GM13977 (cell line): ENCODE results near the gene DDX1.
"Not testable (repeated sequence)": the region's sequence is repeated elsewhere in the genome, so short reads cannot be mapped to it uniquely, and the experiment has no call there.

Experiments used
- DNase-seq: peaks from one replicate; pipeline ENCODE4 v3.0.0; 2012; ENCODE audit warnings: low spot score
- in situ Hi-C: fragments of 300-500 bp; cut with MboI; formaldehyde crosslinking; loops from one replicate; pipeline ENCODE4 v1.12.0; 2022; ENCODE audit warnings: low sequenced_read_pairs, low pct_unique_long_range_greater_than_20kb, mixed read lengths, inconsistent platforms; ENCODE audit not compliant: unreplicated experiment
- TF ChIP-seq, protein P1 (sequence below): IDR thresholded peaks from 2 replicates; pipeline ENCODE4 v1.5.1; 2012; ENCODE audit warnings: mild to moderate bottlenecking, control low read depth; ENCODE audit not compliant: insufficient read depth; ENCODE audit errors: extremely low read depth, missing control alignments

Gene DDX1

DNA sequence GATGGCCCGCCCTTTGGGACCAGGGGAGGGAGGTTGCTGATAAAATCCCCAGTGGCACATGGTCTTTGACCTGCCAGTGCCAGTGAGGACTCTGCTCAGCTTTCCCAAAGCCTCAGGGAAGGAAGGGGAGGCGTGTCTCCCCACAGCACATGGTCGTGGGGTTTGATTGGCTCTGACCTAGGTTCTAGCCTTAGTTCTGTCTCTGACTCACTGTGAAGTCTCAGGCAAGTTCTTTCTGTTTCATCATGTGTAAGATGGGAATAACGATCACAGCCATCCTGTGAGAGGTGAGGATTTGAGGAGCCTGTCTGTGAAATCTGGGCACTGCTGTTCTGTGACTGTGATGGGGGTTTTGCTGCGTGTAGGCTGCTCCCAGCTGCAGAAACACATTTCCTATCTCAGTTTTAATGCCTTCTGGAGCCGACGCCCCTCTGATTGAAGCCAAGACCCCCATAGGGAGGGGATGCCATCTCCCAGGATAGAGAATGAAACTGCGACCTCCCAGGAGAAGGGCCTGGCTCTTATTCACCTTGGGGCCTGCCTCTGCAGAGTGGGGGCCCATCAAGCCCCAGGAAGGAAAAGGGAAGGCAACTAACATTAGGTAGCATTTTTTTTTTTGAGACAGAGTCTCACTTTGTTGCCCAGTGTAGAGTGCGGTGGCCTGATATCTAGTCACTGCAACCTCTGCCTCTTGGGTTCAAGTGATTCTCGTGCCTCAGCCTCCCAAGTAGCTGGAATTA is 84.0 kb downstream of the DDX1 start:
- no peak for DNase-seq
- TF ChIP-seq, protein P1, sequence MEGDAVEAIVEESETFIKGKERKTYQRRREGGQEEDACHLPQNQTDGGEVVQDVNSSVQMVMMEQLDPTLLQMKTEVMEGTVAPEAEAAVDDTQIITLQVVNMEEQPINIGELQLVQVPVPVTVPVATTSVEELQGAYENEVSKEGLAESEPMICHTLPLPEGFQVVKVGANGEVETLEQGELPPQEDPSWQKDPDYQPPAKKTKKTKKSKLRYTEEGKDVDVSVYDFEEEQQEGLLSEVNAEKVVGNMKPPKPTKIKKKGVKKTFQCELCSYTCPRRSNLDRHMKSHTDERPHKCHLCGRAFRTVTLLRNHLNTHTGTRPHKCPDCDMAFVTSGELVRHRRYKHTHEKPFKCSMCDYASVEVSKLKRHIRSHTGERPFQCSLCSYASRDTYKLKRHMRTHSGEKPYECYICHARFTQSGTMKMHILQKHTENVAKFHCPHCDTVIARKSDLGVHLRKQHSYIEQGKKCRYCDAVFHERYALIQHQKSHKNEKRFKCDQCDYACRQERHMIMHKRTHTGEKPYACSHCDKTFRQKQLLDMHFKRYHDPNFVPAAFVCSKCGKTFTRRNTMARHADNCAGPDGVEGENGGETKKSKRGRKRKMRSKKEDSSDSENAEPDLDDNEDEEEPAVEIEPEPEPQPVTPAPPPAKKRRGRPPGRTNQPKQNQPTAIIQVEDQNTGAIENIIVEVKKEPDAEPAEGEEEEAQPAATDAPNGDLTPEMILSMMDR = no peak
- in situ Hi-C loops = no loop called here

DNA sequence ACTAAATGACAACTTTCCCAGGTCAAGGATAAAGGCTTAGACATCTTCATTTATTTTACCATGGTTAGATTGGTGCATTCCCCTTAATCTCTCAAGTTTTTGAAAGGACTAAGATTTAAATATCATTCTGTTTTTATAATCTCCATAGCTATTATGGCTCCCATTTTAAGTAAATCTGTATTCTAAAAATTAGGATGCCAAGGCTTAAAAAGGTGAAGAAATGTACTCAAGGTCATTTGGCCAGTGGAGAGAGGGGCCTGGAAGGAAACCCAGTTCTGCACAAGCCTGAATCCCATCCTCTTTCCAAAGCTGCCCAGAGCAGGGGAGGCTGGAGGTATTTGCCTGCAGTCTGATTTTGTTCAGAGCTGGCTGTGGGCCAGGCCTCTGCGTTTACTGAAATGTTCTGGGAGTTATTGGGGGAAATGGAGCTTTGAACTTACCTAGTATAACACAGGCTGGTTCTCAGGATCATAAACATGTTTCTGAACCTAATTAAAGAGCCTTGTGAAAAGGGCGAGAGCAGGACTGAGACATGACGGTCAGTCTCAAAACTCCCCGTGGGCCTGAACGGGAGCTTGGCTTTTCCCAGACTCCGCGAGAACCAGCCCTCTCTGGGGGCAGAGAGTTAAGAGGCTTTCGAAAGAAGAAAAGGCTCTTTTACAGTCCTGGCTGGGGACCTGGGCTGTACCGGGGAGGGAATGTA is 85.6 kb downstream of the DDX1 start:
- no peak for DNase-seq
- in situ Hi-C loops = no loop called here
- TF ChIP-seq, protein P1 = no peak

DNA sequence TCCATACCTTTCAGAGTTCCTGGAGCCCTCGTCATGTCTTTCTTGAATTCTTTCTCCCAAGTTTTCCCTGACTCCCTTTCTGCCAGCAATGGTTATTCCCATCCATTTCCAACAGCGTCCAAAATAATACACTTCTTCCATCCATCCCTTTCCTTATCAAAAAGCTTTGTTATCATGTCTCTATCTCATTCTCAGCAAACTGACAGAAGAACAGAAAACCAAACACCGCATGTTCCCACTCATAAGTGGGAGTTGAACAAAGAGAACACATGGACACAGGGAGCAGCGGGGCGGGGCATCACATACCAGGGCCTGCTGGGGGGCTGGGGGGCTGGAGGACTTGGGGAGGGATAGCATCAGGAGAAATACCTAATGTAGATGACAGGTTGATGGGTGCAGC is 86.7 kb downstream of the DDX1 start:
- TF ChIP-seq, protein P1 = no peak
- DNase-seq = no peak
- in situ Hi-C loops = no loop called here

DNA sequence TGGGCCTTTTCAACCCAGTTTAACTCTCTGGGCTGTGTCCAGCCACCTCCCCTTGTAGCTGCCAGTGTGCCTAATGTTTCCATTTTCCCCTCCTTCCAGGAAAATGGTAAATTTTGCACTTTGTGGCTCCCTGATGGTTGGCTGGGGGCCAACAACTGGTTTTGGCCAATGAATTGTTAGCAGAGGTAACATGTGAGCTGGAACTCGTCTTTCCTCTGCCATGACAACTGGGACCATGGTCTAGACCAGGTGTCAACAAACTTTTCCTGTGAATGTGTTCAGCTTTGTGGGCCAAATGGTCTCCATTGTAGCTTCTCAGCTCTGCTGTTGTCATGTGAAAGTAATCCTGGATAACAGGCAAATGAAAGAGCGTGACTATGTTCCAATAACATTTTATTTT is 87.2 kb downstream of the DDX1 start:
- no peak for DNase-seq
- in situ Hi-C loops = no loop called here
- TF ChIP-seq, protein P1 = no peak

DNA sequence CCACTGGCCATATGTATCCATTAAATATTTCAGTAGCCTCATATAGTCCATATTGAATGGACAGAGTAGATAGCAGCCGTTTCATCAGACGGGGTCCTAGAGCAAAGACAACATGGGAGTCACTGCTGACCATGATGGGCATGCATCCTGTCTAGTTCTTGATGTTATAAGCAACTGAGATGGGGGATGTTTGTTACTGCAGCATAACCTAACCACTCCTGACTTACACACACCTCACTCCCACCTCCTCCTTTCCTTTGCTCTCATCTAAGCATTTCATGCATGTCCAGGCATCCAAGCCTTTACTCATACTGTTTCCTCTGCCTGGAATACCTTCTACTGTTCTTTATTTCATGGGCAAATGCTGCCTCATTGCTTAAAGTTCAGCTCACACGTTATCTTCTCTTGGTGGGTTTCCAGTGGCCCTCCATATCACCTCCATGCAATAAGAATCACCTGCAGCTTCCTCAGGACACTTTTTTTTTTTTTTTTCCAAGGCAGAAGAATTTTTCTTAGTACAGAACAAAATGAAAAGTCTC is 87.8 kb downstream of the DDX1 start:
- in situ Hi-C loops = no loop called here
- TF ChIP-seq, protein P1 = no peak
- no peak for DNase-seq

DNA sequence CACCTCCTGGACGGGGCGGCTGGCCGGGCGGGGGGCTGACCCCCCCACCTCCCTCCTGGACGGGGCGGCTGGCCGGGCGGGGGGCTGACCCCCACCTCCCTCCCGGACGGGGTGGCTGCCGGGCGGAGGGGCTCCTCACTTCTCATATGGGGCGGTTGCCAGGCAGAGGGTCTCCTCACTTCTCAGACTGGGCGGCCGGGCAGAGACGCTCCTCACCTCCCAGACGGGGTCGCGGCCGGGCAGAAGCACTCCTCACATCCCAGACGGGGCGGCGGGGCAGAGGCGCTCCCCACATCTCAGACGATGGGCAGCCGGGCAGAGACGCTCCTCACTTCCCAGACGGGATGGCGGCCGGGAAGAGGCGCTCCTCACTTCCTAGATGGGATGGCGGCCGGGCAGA is 88.5 kb downstream of the DDX1 start:
- in situ Hi-C loops, DNase-seq: not testable (repeated sequence)
